SK-N-SH treated with all-trans-retinoic acid at 6 μM for 48 hours (cell line): Measurements from ENCODE around the gene PSME3IP1.

ENCODE experiments used
- ARNTL ChIP-seq: fragments of 450-650 bp; formaldehyde crosslinking; IDR thresholded peaks from 2 replicates; pipeline ENCODE4 v1.5.0; 2020; ENCODE audit warnings: low read depth, mild to moderate bottlenecking, moderate library complexity, borderline replicate concordance
- CREB5 ChIP-seq: fragments of 250-450 bp; sonication (Bioruptor Pico); IDR thresholded peaks from 2 replicates; pipeline ENCODE4 v1.5.1; 2020; ENCODE audit warnings: low read depth, mild to moderate bottlenecking, moderate library complexity
- CSDC2 ChIP-seq: fragments of 250-450 bp; sonication (Bioruptor Pico); IDR thresholded peaks from 2 replicates; pipeline ENCODE4 v1.5.0; 2020; ENCODE audit warnings: mild to moderate bottlenecking, moderate library complexity
- PATZ1 ChIP-seq: fragments of 250-450 bp; sonication (Bioruptor Pico); IDR thresholded peaks from 2 replicates; pipeline ENCODE4 v1.8.0; 2020; ENCODE audit warnings: mild to moderate bottlenecking, moderate library complexity, borderline replicate concordance
- RARB ChIP-seq: fragments of 250-450 bp; sonication (Bioruptor Pico); IDR thresholded peaks from 2 replicates; pipeline ENCODE4 v1.8.0; 2021; ENCODE audit warnings: mild to moderate bottlenecking, moderate library complexity
- TOX ChIP-seq: fragments of 250-450 bp; sonication (Bioruptor Pico); IDR thresholded peaks from 2 replicates; pipeline ENCODE4 v1.8.0; 2021; ENCODE audit warnings: mild to moderate bottlenecking, moderate library complexity, borderline replicate concordance
- ZC3H10 ChIP-seq: fragments of 250-450 bp; sonication (Bioruptor Pico); IDR thresholded peaks from 2 replicates; pipeline ENCODE4 v1.5.1; 2021; ENCODE audit warnings: mild to moderate bottlenecking, moderate library complexity
- ZFP3 ChIP-seq: fragments of 250-450 bp; sonication (Bioruptor Pico); IDR thresholded peaks from 2 replicates; pipeline ENCODE4 v1.5.0; 2020; ENCODE audit warnings: mild to moderate bottlenecking, moderate library complexity
- ZNF70 ChIP-seq: fragments of 450-650 bp; formaldehyde crosslinking; IDR thresholded peaks from 2 replicates; pipeline ENCODE4 v1.5.0; 2020; ENCODE audit warnings: mild to moderate bottlenecking, moderate library complexity
- ZNF8 ChIP-seq: fragments of 450-650 bp; formaldehyde crosslinking; IDR thresholded peaks from 2 replicates; pipeline ENCODE4 v1.5.0; 2020; ENCODE audit warnings: mild to moderate bottlenecking, moderate library complexity

- no peak for TF ChIP-seq ZC3H10 (CRISPR knock-in tag)
- no peak for TF ChIP-seq ZNF8 (CRISPR knock-in tag)
- no peak for TF ChIP-seq RARB (CRISPR knock-in tag)
- no peak for TF ChIP-seq ARNTL
- TF ChIP-seq CSDC2, result no peak
- no peak for TF ChIP-seq CREB5 (CRISPR knock-in tag)
- no peak for TF ChIP-seq ZNF70
- no peak for TF ChIP-seq PATZ1 (CRISPR knock-in tag)
- no peak for TF ChIP-seq ZFP3
- no peak for TF ChIP-seq TOX (CRISPR knock-in tag)
Observed at GRCh38 chr16:57144027-57144426, 41.8 kb downstream of the PSME3IP1 start.
